ENCODE measurements around the gene SFTPA1.
"Not testable (repeated sequence)": the region's sequence is repeated elsewhere in the genome, so short reads cannot be mapped to it uniquely, and the experiment has no call there.

SFTPA1 gene

GRCh38 chr10:79610601-79611191 lies at the start of gene SFTPA1:
Gene SFTPA1 (plus strand): TSS chr10:79610939. CDS start chr10:79611826, 887 bp downstream.
- no peak for DNase-seq

DNA sequence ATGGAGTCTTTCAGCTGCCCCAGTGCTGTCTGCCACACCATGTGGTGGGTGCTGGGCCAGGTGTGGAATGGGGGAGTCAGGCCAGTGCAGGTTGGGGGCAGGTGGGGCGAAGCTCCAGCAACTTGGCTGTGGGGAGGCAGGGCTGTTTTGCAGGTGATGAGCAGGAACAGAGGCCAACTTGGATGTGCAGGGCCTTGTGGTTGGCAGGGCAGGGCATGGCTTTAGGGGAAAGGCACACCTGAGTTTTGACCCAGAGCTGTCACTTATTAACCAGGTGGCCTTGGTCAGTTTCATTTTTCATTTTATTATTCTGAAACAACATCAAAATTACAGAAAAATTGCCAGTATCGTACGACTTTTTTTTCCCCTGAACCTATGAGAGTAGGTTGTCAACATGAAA lies 49.5 kb upstream of the SFTPA1 start:
- no peak for DNase-seq

GRCh38 chr10:79562135-79562756 lies 48.5 kb upstream of the SFTPA1 start:
- peak; percentile 51 for DNase-seq

- DNase-seq = no peak
These were observed 47.3 kb upstream of the SFTPA1 start for GRCh38 chr10:79563426-79563825.

GRCh38 chr10:79570624-79571023 lies 40.1 kb upstream of the SFTPA1 start:
- DNase-seq = not testable (repeated sequence)

DNA sequence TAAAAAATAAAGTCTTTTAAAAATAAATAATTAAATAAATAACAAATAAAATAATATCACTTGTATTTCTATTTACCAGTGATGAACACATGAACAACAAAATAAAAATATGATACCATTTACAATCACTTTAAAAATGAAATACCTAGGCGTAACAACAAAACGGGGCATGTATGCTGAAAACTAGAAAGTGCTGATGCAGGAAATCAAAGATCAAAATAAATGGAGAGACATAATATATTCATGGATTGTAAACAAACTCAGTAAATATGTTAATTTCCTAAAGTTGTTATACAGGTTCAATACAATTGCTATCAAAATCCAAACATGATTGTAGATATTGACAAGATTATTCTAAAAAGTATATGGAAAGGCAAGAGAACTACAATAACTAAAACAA lies 31.4 kb upstream of the SFTPA1 start:
- DNase-seq = no peak

DNA sequence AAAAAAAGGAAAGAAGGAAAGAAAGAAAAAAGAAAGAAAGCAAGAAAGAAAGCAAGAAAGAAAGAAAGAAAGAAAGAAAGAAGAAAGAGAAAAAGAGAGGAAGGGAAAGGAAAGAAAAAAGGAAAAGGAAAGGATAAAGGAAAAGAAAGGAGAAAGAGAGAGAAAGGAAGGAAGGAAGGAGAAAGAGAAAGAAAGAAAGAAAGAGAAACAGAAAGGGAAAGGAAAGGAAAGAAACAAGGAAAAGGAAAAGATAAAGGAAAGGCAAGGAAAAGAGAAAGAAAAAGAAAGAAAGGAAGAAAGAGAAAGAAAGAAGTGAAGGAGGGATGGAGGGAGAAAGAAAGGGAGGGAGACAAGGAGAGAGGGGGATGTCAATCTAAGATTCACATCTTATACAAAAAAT lies 29.7 kb upstream of the SFTPA1 start:
- no peak for DNase-seq

- DNase-seq = no peak
These were observed 28.6 kb upstream of the SFTPA1 start for GRCh38 chr10:79582096-79582495.

DNA sequence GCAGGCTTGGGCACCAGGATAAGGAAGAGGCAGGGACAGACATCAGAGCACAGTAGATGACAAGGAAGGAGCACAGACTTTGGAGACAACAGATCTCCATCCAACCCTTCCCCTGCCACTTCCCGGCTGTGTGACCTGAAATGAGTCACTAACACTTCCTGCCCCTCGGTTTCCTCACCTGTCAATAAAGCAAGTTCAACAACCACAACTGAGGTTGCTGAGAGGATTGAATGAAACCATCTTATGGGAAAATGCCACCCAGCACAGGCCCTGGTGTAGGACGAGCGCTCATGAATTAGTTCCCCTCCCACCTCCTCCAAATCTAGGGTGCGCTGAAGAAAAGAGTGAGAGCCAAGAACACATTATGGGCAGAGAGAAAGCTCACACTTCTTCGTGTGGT lies 27.8 kb upstream of the SFTPA1 start:
- not testable (repeated sequence) for DNase-seq

DNA sequence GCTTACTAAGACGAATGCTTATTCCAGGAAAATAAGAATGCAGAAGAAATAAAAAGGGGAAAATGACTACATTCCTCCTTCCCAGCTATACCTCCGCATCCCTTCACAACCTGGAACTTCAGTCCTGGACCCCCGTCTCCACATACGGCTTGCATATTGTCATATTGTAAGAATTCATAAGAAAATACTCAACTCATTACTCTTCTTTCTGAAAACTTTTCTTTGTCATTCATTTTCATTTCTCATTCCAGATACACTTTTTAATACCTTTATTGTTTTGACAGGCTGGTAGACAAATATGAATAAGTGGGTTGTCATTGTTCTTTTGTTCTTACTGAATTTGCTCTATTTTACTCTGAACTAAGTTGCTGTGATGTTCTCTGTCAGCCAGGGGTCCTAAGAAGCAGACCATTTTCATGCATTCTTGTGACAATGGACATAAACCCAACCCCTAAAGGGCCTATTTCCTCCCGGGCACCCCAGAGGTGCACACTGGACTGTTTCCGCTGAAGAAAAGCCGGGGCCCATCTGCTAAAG lies 27.2 kb upstream of the SFTPA1 start:
- DNase-seq = no peak

DNA sequence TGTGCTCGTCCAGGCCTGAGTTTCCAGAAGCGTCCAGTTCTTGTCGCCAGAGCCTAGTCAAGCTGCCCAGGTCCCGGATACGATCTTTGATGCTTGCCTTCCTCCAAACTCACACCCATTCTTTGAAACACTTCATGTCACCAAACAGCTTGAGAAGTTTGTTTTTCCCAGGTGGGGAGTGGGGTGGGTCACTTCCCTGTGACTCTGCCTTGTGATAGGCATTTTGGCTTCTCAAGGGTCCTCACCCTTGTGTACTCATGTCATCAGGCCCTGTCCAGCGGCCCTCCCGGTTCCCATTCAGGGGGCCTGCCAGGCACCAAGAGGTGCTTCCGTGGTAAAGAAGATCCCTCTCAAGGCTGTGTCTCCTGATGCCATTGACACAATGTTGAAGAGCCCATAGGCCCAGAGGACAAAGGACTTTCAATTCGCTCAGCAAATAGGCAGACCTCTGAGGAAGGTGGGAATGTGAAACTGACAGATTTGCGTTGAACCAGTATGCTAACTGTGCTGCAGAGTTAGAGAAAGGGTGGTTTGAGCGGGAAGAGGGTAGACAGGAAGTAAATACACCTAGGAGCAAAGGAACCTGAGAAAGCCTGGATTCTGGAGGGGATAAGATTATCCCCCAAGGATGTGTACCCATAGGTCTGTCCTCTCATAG lies 24.7 kb upstream of the SFTPA1 start:
- no peak for DNase-seq

DNA sequence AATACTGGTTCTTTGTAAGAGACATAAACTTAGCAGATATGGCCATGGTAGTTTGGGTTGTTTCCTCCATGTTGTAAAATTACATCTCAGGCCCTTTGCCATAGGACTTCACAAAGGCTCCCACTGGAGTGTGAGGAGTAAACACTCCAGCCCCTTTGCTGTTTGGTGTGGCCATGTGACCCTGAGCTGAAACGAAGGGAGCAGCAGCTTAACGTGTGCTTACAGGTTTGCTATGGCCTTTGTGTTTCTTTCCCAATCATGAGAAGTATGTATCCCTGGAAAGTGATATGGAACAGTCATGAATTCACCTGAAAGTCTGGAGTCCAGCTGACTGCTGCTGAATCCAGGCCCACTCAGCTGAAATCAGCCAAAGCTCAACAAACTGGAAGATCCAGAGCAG lies 23.8 kb upstream of the SFTPA1 start:
- DNase-seq = no peak

DNA sequence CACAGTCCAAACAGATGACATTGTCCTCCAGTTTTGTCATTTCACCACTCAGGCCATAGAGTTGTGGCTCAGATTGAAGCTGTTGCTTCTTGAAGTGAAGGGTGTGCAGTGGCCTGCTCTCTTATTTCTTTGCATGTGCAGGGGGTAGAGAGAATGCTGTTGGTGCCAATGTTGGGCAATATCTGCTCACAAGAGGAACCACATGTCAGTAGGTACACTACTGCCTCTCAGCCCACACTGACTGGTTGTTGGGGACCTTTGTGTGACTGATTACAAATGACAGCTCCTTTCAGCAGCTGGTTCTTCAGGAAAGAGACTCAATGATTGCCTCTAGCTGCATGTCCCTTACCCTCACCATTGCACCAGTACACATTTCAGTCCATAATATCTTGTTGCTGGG lies 21.9 kb upstream of the SFTPA1 start:
- DNase-seq = no peak

GRCh38 chr10:79593377-79593776 lies 17.4 kb upstream of the SFTPA1 start:
- no peak for DNase-seq

- DNase-seq = not testable (repeated sequence)
These were observed 16.2 kb upstream of the SFTPA1 start for GRCh38 chr10:79594565-79594964.

DNA sequence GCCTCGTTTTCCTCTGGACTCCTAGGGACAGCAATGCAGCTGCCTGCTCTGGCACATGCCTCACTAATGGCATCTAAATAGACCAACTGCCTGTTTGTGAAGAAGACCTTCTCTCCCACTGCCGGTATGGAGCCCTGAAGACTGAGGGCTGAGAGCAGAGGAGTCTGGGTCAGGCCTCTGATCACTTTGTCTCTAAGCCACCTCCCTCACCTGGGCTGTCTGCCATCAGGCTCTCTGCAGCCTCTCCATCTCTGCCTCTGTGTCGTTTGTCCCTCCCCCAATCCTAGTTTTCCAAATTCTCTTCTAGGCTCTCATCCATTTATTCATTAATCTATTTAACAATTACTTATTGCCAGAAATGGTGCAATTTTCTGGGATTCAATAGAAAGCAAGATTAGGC lies 15.2 kb upstream of the SFTPA1 start:
- no peak for DNase-seq

DNA sequence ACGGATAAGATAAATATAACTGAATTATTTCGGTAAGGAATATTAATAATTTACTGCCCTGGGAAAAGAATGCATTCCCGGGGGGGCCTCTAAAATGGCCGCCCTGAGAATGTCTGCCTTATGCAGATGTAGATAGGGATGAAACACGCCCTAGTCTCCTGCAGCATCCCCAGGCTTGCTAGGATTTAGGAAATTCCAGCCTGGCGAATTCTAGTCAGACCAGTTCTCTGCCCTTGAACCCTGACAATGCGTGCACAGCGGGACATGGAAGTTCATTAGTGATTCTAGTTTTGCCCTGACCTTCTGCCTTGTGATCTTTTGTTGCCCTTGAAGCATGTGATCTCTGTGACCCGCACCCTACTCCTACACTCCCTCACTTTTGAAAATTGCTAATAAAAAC lies 11.1 kb upstream of the SFTPA1 start:
- DNase-seq = not testable (repeated sequence)

DNA sequence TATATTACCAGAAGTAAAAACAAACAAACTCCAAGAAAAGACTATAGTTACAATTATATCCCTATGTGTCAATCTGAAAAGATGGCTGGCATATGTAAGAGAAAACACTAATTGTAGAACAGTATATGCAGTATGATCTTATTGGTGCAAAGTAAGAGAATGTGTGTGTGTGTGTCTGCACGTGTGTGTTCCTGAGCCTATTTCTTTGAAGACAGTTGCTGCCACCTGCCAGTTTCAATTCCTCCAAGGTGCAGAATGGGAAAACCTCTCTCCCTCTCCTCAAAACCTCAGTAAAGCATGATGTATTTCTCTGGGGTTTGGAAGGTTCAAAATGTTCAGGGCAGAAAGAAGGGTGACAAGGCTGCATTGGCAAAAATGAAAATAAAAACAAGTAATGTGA lies 8.8 kb upstream of the SFTPA1 start:
- DNase-seq = no peak

- no peak for DNase-seq
These were observed 7.8 kb upstream of the SFTPA1 start for GRCh38 chr10:79602953-79603352.

DNA sequence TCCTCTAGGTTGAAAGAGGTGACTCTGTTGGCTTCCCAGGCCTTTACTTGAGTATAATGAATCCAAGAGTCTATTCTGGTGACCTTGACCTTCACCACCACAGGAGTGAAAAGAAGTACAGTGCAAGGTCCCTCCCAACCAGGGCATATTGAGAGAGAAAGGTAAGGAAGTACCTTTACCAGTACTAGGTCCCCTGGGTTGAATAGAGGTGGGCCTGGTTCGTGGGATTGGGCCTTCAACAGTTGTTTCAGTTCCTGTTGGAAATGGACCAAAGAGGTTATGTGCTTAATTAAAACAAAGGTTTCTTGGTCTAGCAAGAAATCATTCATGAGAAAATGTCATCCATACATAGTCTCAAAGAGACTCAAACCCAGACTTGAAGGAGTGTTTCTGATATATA lies 6.4 kb upstream of the SFTPA1 start:
- DNase-seq = no peak

GRCh38 chr10:79605308-79605707 lies 5.4 kb upstream of the SFTPA1 start:
- DNase-seq = no peak

- no peak for DNase-seq
These were observed 2.0 kb upstream of the SFTPA1 start for GRCh38 chr10:79608505-79609375.

Data from CD4-positive, alpha-beta T cell treated with Interleukin-4 for 4 hours (primary cell).